ENCODE results near the gene PKP2. TPM values are rescaled to one million over a fixed set of nuclear protein-coding genes. Genes with fewer than 3 reads are reported as not detected.

PKP2 gene
- total and polyA plus RNA-seq, 2 experiments from 2014 or later = 60.0 to 62.4 TPM

DNA sequence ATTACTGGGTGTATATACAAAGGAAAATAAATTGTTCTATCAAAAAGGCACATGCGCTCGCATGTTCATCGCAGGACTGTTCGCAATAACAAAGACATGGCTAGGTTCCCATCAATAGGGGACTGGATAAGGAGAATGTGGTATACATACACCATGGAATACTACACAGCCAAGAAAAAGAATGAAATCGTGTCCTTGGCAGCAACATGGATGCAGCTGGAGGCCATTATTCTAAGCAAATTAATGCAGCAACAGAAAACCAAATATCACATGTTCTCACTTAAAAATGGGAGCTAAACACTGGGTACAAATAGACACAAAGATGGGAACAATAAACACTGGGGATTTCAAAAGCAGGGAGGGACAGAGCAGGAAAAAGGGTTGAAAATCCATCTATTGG is 58.6 kb downstream of the PKP2 start:
- H4K20me1 ChIP-seq (ENCODE audit: insufficient read depth, poor library complexity, severe bottlenecking) = no peaks in the 10 kb centered on the region
- TF ChIP-seq EZH2phosphoT487 (IDR thresholded peaks at IDR 0.05; ENCODE audit: low read depth, severe bottlenecking, unreplicated experiment) (no peak), EZH2 (IDR thresholded peaks at IDR 0.05; ENCODE audit: borderline replicate concordance) (no peak)
- TF ChIP-seq, protein P1, sequence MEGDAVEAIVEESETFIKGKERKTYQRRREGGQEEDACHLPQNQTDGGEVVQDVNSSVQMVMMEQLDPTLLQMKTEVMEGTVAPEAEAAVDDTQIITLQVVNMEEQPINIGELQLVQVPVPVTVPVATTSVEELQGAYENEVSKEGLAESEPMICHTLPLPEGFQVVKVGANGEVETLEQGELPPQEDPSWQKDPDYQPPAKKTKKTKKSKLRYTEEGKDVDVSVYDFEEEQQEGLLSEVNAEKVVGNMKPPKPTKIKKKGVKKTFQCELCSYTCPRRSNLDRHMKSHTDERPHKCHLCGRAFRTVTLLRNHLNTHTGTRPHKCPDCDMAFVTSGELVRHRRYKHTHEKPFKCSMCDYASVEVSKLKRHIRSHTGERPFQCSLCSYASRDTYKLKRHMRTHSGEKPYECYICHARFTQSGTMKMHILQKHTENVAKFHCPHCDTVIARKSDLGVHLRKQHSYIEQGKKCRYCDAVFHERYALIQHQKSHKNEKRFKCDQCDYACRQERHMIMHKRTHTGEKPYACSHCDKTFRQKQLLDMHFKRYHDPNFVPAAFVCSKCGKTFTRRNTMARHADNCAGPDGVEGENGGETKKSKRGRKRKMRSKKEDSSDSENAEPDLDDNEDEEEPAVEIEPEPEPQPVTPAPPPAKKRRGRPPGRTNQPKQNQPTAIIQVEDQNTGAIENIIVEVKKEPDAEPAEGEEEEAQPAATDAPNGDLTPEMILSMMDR (IDR thresholded peaks at IDR 0.05; ENCODE audit: poor library complexity) = no peak
- H3K79me2 ChIP-seq = peaks cover 5% of the 10 kb centered on the region
- 99% methylated on average over 5 of the region's 5 CpGs for WGBS (ENCODE audit: low lambda C conversion rate, missing lambda C conversion rate)
- no peak overlapping the region for H3K4me3 ChIP-seq
- no peak overlapping the region for H3K4me2 ChIP-seq
- H3K9me2 ChIP-seq (replicated peaks; ENCODE audit: insufficient read depth) = no peaks in the 10 kb centered on the region
- H3K9me3 ChIP-seq (ENCODE audit: low read depth) = no peaks in the 10 kb centered on the region
- no peaks in the 10 kb centered on the region for H3K27me3 ChIP-seq
- peaks cover 4% of the 10 kb centered on the region for H3K36me3 ChIP-seq (replicated peaks; ENCODE audit: insufficient read depth, low read depth)
- H3K27ac ChIP-seq = no peak overlapping the region
- no peak for DNase-seq (ENCODE audit: low spot score)
- no peak overlapping the region for H2AFZ ChIP-seq
- H3K4me1 ChIP-seq (ENCODE audit: insufficient read depth) = peaks cover under 1% of the 10 kb centered on the region

- no peak for DNase-seq (ENCODE audit: low spot score)
- no peaks in the 10 kb centered on the region for H3K4me1 ChIP-seq (ENCODE audit: insufficient read depth)
- TF ChIP-seq, protein P1 (IDR thresholded peaks at IDR 0.05; ENCODE audit: poor library complexity) = no peak
- TF ChIP-seq EZH2 (IDR thresholded peaks at IDR 0.05; ENCODE audit: borderline replicate concordance) = no peak
- no peak for TF ChIP-seq EZH2phosphoT487 (IDR thresholded peaks at IDR 0.05; ENCODE audit: low read depth, severe bottlenecking, unreplicated experiment)
Measured at GRCh38 chr12:32836710-32837109, 59.9 kb downstream of the PKP2 start.

DNA sequence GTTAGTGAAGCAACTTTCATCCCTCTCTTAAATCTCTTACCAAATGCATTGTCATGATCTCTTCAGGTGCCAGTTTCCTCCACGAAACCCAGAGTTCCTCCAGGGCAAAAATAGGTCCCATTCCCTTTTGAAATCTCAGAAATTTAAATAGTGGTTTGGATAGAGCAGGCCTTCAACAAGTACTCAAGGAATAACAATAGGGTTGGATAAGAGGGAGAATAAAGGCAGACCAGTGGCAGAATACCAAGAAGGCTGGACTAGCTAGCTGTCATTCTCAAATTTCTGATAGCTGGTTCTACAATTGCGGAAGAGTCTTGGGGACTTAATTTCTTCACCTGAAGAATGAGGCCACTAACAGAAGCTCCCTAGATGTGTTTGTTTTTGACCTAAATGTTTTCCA is 62.5 kb downstream of the PKP2 start:
- H3K36me3 ChIP-seq (replicated peaks; ENCODE audit: insufficient read depth, low read depth) = peaks cover 4% of the 10 kb centered on the region
- DNase-seq (ENCODE audit: low spot score) = no peak
- WGBS (ENCODE audit: low lambda C conversion rate, missing lambda C conversion rate) = 93% methylated on average over 2 of the region's 2 CpGs
- H3K4me3 ChIP-seq = no peak overlapping the region
- no peaks in the 10 kb centered on the region for H4K20me1 ChIP-seq (ENCODE audit: insufficient read depth, poor library complexity, severe bottlenecking)
- no peaks in the 10 kb centered on the region for H3K9me3 ChIP-seq (ENCODE audit: low read depth)
- no peaks in the 10 kb centered on the region for H3K27me3 ChIP-seq
- H2AFZ ChIP-seq = no peak overlapping the region
- H3K4me2 ChIP-seq = no peak overlapping the region
- no peak overlapping the region for H3K27ac ChIP-seq
- H3K4me1 ChIP-seq (ENCODE audit: insufficient read depth) = no peaks in the 10 kb centered on the region
- TF ChIP-seq, protein P1 (IDR thresholded peaks at IDR 0.05; ENCODE audit: poor library complexity) = no peak
- no peak for TF ChIP-seq EZH2phosphoT487 (IDR thresholded peaks at IDR 0.05; ENCODE audit: low read depth, severe bottlenecking, unreplicated experiment)
- TF ChIP-seq EZH2 (IDR thresholded peaks at IDR 0.05; ENCODE audit: borderline replicate concordance) = no peak
- no peaks in the 10 kb centered on the region for H3K9me2 ChIP-seq (replicated peaks; ENCODE audit: insufficient read depth)
- H3K79me2 ChIP-seq = no peaks in the 10 kb centered on the region

More at GRCh38 chr12:32836710-32837109, 59.9 kb downstream of the PKP2 start:
- Histone ChIP-seq H3K27ac (no peak overlapping the region), H3K79me2 (no peaks in the 10 kb centered on the region), H4K20me1 (ENCODE audit: insufficient read depth, poor library complexity, severe bottlenecking) (no peaks in the 10 kb centered on the region), H3K4me2 (no peak overlapping the region), H3K36me3 (replicated peaks; ENCODE audit: insufficient read depth, low read depth) (peaks cover 4% of the 10 kb centered on the region), H3K27me3 (no peaks in the 10 kb centered on the region), H3K9me3 (ENCODE audit: low read depth) (no peaks in the 10 kb centered on the region), H3K9me2 (replicated peaks; ENCODE audit: insufficient read depth) (no peaks in the 10 kb centered on the region), H2AFZ (no peak overlapping the region), H3K4me3 (no peak overlapping the region)
- 88% methylated on average over 3 of the region's 3 CpGs for WGBS (ENCODE audit: low lambda C conversion rate, missing lambda C conversion rate)

- no peak for TF ChIP-seq EZH2 (IDR thresholded peaks at IDR 0.05; ENCODE audit: borderline replicate concordance)
- TF ChIP-seq, protein P1 (IDR thresholded peaks at IDR 0.05; ENCODE audit: poor library complexity) = no peak
- no peak for TF ChIP-seq EZH2phosphoT487 (IDR thresholded peaks at IDR 0.05; ENCODE audit: low read depth, severe bottlenecking, unreplicated experiment)
- Histone ChIP-seq H3K9me3 (ENCODE audit: low read depth) (no peaks in the 10 kb centered on the region), H2AFZ (no peak overlapping the region), H4K20me1 (ENCODE audit: insufficient read depth, poor library complexity, severe bottlenecking) (no peaks in the 10 kb centered on the region), H3K4me3 (no peak overlapping the region), H3K4me2 (no peak overlapping the region), H3K27me3 (no peaks in the 10 kb centered on the region), H3K9me2 (replicated peaks; ENCODE audit: insufficient read depth) (no peaks in the 10 kb centered on the region), H3K36me3 (replicated peaks; ENCODE audit: insufficient read depth, low read depth) (no peaks in the 10 kb centered on the region), H3K27ac (no peak overlapping the region), H3K4me1 (ENCODE audit: insufficient read depth) (peaks cover 6% of the 10 kb centered on the region), H3K79me2 (no peaks in the 10 kb centered on the region)
- 64% methylated on average over 2 of the region's 2 CpGs for WGBS (ENCODE audit: low lambda C conversion rate, missing lambda C conversion rate)
- DNase-seq (ENCODE audit: low spot score) = no peak
Measured at GRCh38 chr12:32828552-32828951, 68.0 kb downstream of the PKP2 start.
